GM12865 (cell line): ENCODE data around the gene MCMBP.
"Not testable (repeated sequence)": the region's sequence is repeated elsewhere in the genome, so short reads cannot be mapped to it uniquely, and the experiment has no call there.

ENCODE experiments used
- DNase-seq: peaks from one replicate; pipeline ENCODE4 v3.0.0; 2010; ENCODE audit warnings: low read depth
- H3K4me3 ChIP-seq: 2 replicates; pipeline ENCODE4 v1.5.1; 2011; ENCODE audit warnings: mild to moderate bottlenecking, low read depth, low read length, control low read depth
- TF ChIP-seq, protein P1 (sequence below): IDR thresholded peaks from 2 replicates; pipeline ENCODE4 v1.5.1; 2011; ENCODE audit warnings: low read length, control low read depth, low read depth, inconsistent platforms; ENCODE audit not compliant: insufficient read depth; ENCODE audit errors: missing control alignments

The MCMBP gene

DNA sequence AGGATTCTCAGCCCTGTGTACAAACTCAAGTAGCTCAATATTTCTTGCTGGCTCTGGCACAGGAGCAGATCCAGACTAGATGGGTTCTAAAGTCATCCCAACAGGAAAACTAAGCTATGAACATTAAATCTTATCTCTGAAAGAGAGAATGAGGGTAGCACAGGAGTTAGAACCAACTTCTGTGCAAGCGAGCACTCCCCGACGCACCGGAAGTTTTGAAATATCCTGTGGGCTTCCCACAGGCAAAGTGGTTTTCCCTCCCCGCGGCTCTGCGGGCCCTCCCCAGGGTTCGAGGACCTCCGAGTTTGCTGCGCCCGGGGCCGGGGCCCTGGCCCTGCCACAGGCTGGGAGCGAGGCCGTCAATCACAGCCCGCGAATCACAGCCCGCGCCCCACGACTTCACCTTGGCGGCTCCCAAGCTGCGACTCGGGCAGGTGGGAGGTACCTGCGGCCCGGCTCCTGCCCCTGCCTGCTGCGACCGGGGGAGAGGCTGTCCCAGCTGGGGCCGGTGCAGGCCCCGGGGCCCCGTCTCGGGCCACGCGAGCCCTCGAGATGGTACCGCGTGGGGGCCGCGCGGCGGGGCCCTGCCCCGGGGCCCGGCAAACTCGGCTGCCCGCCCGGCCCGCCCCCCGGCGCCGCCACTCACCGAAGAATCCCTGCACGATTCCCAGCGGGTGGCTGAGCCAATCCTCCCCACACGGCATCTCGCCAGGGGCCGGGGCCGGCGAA is 598 bp downstream of the MCMBP start:
- DNase-seq = peak; percentile 68

DNA sequence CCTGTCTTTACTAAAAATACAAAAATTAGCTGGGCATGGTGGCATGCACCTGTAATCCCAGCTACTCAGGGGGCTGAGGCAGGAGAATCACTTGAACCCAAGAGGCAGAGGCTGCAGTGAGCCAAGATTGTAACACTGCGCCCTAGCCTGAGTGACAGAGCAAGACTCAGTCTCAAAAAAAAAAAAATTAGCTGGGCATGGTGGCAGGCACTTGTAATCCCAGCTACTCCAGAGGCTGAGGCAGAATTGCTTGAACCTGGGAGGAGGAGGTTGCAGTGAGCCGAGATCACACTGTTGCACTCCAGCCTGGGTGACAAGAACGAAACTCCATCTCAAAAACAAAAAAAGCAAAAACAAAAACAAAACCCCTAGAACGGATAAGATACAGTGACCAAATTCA is 3.2 kb downstream of the MCMBP start:
- DNase-seq, H3K4me3 ChIP-seq: not testable (repeated sequence)

More for the DNA sequence above, 598 bp downstream of the MCMBP start:
- TF ChIP-seq, protein P1, sequence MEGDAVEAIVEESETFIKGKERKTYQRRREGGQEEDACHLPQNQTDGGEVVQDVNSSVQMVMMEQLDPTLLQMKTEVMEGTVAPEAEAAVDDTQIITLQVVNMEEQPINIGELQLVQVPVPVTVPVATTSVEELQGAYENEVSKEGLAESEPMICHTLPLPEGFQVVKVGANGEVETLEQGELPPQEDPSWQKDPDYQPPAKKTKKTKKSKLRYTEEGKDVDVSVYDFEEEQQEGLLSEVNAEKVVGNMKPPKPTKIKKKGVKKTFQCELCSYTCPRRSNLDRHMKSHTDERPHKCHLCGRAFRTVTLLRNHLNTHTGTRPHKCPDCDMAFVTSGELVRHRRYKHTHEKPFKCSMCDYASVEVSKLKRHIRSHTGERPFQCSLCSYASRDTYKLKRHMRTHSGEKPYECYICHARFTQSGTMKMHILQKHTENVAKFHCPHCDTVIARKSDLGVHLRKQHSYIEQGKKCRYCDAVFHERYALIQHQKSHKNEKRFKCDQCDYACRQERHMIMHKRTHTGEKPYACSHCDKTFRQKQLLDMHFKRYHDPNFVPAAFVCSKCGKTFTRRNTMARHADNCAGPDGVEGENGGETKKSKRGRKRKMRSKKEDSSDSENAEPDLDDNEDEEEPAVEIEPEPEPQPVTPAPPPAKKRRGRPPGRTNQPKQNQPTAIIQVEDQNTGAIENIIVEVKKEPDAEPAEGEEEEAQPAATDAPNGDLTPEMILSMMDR = no peak
- H3K4me3 ChIP-seq = peak overlapping the region; percentile 69

DNA sequence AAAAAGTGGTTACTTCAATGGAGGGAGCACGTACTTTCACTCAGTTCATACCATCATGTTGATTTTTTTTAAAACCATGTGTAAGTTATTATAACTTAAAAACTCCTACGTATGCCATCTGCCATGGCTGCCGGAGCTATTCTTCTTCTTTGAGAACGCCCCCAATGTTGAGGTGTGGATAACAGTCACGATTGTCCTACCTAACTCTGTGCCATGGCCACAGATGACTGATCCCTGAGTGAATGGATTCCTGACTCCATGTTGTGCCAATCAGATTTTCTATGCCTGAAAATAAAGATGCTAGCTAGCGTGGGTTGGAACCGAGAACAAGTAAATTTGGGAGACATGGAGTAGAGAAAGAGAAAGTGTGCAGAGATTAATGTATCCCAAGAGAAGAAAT is 5.3 kb downstream of the MCMBP start:
- H3K4me3 ChIP-seq = no peak overlapping the region
- TF ChIP-seq, protein P1 = no peak

DNA sequence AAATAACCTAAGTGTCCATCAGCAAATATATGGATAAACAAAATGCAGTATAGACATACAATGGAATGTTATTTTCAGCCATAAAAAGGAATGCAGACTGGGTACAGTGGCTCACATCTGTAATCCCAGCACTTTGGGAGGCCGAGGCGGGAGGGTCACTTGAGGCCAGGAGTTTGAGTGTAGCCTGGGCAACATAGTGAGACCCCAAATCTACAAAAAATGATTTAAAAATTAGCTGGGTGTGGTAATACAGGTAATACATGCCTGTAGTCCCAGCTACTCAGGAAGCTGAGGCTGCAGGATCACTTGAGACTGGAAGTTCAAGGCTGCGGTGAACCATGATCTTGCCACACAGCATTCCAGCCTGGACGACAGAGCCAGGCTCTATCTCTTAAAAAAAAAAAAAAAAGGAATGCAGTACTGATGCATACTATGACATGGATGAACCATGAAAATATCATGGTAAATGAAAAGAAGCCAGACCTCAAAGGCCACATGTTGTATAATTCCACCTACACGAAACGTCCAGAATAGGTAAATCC is 6.9 kb downstream of the MCMBP start:
- TF ChIP-seq, protein P1 = no peak
- H3K4me3 ChIP-seq = no peak overlapping the region
- DNase-seq = no peak

More for the DNA sequence above, 5.3 kb downstream of the MCMBP start:
- no peak for DNase-seq

DNA sequence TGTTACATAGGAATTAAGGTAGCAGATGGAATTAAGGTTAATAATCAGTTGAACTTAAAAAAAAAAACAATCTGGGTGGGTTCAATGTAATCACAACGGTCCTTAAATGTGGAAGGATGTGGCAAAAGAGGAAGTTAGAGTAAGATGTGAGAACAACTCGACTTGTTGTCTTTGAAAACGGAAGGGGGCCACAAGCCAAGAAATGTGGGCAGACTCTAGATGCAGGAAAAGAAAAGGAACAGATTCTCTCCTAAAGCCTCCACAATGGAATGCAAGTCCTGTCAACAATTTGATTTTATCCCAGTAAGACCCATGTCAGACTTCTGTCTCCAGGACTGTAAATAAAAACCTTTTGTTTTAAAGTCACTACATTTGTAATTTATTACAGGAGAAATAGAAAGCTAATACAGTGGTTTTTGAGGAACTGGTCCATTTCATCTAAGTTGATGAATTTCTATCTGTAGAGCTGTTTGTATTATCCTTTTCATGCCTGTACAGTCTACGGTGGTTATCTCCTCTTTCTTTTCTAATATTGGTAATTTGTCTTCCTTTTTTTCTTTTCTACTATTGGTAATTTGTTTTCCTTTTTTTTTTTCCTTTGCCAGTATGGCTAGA is 8.6 kb downstream of the MCMBP start:
- no peak overlapping the region for H3K4me3 ChIP-seq
- TF ChIP-seq, protein P1 = no peak
- DNase-seq = peak; percentile 37

DNA sequence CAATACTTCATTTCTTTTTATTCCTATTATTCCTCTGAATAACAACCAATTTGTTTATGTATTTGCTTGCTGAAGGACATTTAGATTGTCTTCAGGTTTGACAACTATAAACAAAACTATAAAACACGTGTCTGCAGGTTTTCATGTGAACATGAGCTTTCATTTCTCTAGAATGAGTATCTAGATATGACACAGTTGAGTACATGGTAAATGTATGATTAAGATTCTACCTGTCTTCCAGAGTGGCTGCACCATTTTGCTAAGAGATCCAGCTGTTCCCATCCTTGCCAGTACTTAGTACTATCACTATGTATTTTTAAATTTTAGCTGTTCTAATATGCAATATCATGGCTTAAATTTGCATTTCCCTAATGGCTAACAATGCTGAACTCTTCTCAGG is 10.1 kb downstream of the MCMBP start:
- DNase-seq = peak; percentile 15
- H3K4me3 ChIP-seq = no peak overlapping the region
- TF ChIP-seq, protein P1 = no peak

DNA sequence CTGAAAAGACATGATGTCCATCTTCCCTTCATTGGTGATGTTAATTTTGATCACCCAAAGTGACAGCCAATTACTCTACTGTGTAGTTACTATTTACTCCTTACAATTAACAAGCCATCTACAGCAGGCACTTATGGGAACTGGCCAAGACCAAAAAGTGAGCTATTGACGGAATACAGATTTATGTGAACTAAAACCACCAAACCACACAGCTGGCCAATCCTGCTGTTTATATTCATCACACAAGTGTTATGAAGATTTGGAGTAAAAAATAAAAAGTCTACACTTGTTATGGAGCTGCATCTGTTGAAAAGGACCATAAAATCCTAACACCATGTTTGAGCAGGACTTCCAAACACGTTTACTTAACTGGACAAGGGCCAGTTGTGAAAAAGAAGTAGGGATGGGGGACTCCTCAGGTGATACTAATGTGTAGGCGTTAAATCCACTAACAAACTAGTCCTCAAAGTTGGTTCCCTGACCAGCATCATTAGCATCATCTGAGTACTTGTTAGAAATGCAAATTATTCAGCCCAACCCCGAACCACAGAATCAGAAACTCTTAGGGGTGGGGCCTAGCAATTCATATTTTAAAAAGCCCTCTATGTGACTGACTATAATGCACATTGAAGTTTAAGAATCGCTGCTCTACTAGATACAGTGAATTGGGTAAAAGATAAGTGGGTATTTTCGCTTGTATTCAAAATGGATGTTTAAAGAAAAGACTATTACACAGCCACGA is 11.6 kb downstream of the MCMBP start:
- DNase-seq = peak; percentile 45
- no peak overlapping the region for H3K4me3 ChIP-seq
- TF ChIP-seq, protein P1 = no peak
